ENCODE results near the gene NHLRC4. TPM values are rescaled to one million over a fixed set of nuclear protein-coding genes. Genes with fewer than 3 reads are reported as not detected.

The NHLRC4 gene
- total and polyA plus RNA-seq, 8 donors, result 0.35 to 1.4 (median 0.92) TPM; not detected in 3

GRCh38 chr16:554297-554621 is 12.5 kb upstream of the NHLRC4 start:
- peaks cover 0 to 8% (median 2%) of the 10 kb centered on the region in 4 donors for H3K4me1 ChIP-seq
- no peak for DNase-seq
- H3K27me3 ChIP-seq, result peaks cover 0 to 24% (median 10%) of the 10 kb centered on the region in 3 donors
- no peak overlapping the region for H3K4me3 ChIP-seq
- H3K9me3 ChIP-seq, result no peaks in the 10 kb centered on the region
- TF ChIP-seq POLR2A (IDR thresholded peaks at IDR 0.05) (no peak), CTCF (IDR thresholded peaks at IDR 0.05) (no peak), POLR2AphosphoS5 (IDR thresholded peaks at IDR 0.05) (no peak), EP300 (IDR thresholded peaks at IDR 0.05) (no peak)
- H3K36me3 ChIP-seq, result peaks cover 34 to 51% (median 47%) of the 10 kb centered on the region in 4 donors
- 77 to 91% (median 82%) methylated on average over 11 of the region's 11 CpGs for WGBS, 5 donors
- intact Hi-C loops (cut with DNase I; ENCODE audit: low total_unique reads), result no loop called here
- H3K27ac ChIP-seq, result no peak overlapping the region

GRCh38 chr16:554640-555365 is 12.0 kb upstream of the NHLRC4 start:
- DNase-seq, result no peak
- intact Hi-C loops (cut with DNase I; ENCODE audit: low total_unique reads), result no loop called here
- H3K27me3 ChIP-seq, result peaks cover 5 to 29% (median 15%) of the 10 kb centered on the region in 3 donors
- H3K36me3 ChIP-seq, result peaks cover 29 to 46% (median 41%) of the 10 kb centered on the region in 4 donors
- peaks cover 4 to 13% (median 8%) of the 10 kb centered on the region in 4 donors for H3K4me1 ChIP-seq
- H3K9me3 ChIP-seq, result no peaks in the 10 kb centered on the region
- WGBS, 5 donors, result 73 to 84% (median 83%) methylated on average over 45 to 54 of the region's 54 CpGs
- H3K27ac ChIP-seq, result no peak overlapping the region
- TF ChIP-seq EP300 (IDR thresholded peaks at IDR 0.05), result no peak
- TF ChIP-seq POLR2A (IDR thresholded peaks at IDR 0.05), result no peak
- TF ChIP-seq CTCF (IDR thresholded peaks at IDR 0.05), result no peak
- no peak for TF ChIP-seq POLR2AphosphoS5 (IDR thresholded peaks at IDR 0.05)
- no peak overlapping the region for H3K4me3 ChIP-seq

- Histone ChIP-seq H3K27ac (no peak overlapping the region), H3K9me3 (no peaks in the 10 kb centered on the region), H3K27me3 (peaks cover 12 to 39% (median 25%) of the 10 kb centered on the region in 3 donors), H3K4me3 (no peak overlapping the region), H3K36me3 (peaks cover 27 to 38% (median 34%) of the 10 kb centered on the region in 4 donors), H3K4me1 (peaks cover 11 to 16% (median 14%) of the 10 kb centered on the region in 4 donors)
- intact Hi-C loops (cut with DNase I; ENCODE audit: low total_unique reads), result no loop called here
- no peak for DNase-seq
- TF ChIP-seq POLR2A (IDR thresholded peaks at IDR 0.05), result no peak
- no peak for TF ChIP-seq CTCF (IDR thresholded peaks at IDR 0.05)
- TF ChIP-seq EP300 (IDR thresholded peaks at IDR 0.05), result no peak
- TF ChIP-seq POLR2AphosphoS5 (IDR thresholded peaks at IDR 0.05), result no peak
- WGBS, 5 donors, result 71 to 85% (median 78%) methylated on average over 19 to 32 of the region's 32 CpGs
Measured at GRCh38 chr16:555528-556473, 11.0 kb upstream of the NHLRC4 start.

- 83 to 87% (median 84%) methylated on average over 21 to 32 of the region's 32 CpGs for WGBS, 5 donors
- intact Hi-C loops (cut with DNase I; ENCODE audit: low total_unique reads), result no loop called here
- no peaks in the 10 kb centered on the region for H3K9me3 ChIP-seq
- H3K4me1 ChIP-seq, result peaks cover 11 to 18% (median 16%) of the 10 kb centered on the region in 4 donors
- TF ChIP-seq CTCF (IDR thresholded peaks at IDR 0.05) (no peak), POLR2AphosphoS5 (IDR thresholded peaks at IDR 0.05) (no peak), POLR2A (IDR thresholded peaks at IDR 0.05) (no peak), EP300 (IDR thresholded peaks at IDR 0.05) (no peak)
- no peak overlapping the region for H3K4me3 ChIP-seq
- H3K36me3 ChIP-seq, result peaks cover 22 to 31% (median 28%) of the 10 kb centered on the region in 4 donors
- H3K27me3 ChIP-seq, result peaks cover 19 to 47% (median 33%) of the 10 kb centered on the region in 3 donors
- no peak for DNase-seq
- no peak overlapping the region for H3K27ac ChIP-seq
Measured at GRCh38 chr16:556474-557173, 10.2 kb upstream of the NHLRC4 start.

All from stomach (tissue), 9 donors.